ENCODE data around the gene DFFA.
A peak's percentile ranks its signal among the peaks of the same experiment; 100 is the strongest.
"Not testable (repeated sequence)": the region's sequence is repeated elsewhere in the genome, so short reads cannot be mapped to it uniquely, and the experiment has no call there.

The DFFA gene

GRCh38 chr1:10504249-10504648 lies 31.9 kb upstream of the DFFA start:
- DNase-seq (ENCODE audit: low spot score) = no peak

- no peak for DNase-seq (ENCODE audit: low spot score)
Observed at GRCh38 chr1:10502206-10502605, 29.9 kb upstream of the DFFA start.

GRCh38 chr1:10498231-10498630 lies 25.9 kb upstream of the DFFA start:
- DNase-seq (ENCODE audit: low spot score) = no peak

GRCh38 chr1:10497109-10497508 lies 24.8 kb upstream of the DFFA start:
- DNase-seq (ENCODE audit: low spot score) = no peak

- no peak for DNase-seq (ENCODE audit: low spot score)
Observed at GRCh38 chr1:10495952-10496351, 23.6 kb upstream of the DFFA start.

- DNase-seq (ENCODE audit: low spot score) = no peak
Observed at GRCh38 chr1:10495475-10495817, 23.1 kb upstream of the DFFA start.

- DNase-seq (ENCODE audit: low spot score) = peak; percentile 82
Observed at GRCh38 chr1:10494754-10495474, 22.6 kb upstream of the DFFA start.

- no peak for DNase-seq (ENCODE audit: low spot score)
Observed at GRCh38 chr1:10494418-10494753, 22.1 kb upstream of the DFFA start.

GRCh38 chr1:10490286-10490970 lies 18.1 kb upstream of the DFFA start:
- DNase-seq (ENCODE audit: low spot score) = no peak

- DNase-seq (ENCODE audit: low spot score) = no peak
Observed at GRCh38 chr1:10489291-10490055, 17.1 kb upstream of the DFFA start.

GRCh38 chr1:10484521-10484920 lies 12.2 kb upstream of the DFFA start:
- no peak for DNase-seq (ENCODE audit: low spot score)

- no peak for DNase-seq (ENCODE audit: low spot score)
Observed at GRCh38 chr1:10480614-10481013, 8.3 kb upstream of the DFFA start.

GRCh38 chr1:10479296-10479695 lies 7.0 kb upstream of the DFFA start:
- DNase-seq (ENCODE audit: low spot score) = no peak

GRCh38 chr1:10475510-10475909 lies 3.2 kb upstream of the DFFA start:
- DNase-seq (ENCODE audit: low spot score) = no peak

GRCh38 chr1:10474613-10475507 lies 2.5 kb upstream of the DFFA start, which contains the start of gene PEX14:
PEX14 (plus strand) TSS chr1:10474950; CDS start chr1:10474967, 17 bp downstream.
- peak; percentile 91 for DNase-seq (ENCODE audit: low spot score)

GRCh38 chr1:10474309-10474612 lies 1.9 kb upstream of the DFFA start:
- DNase-seq (ENCODE audit: low spot score) = not testable (repeated sequence)

- no peak for DNase-seq (ENCODE audit: low spot score)
Observed at GRCh38 chr1:10473145-10473765, 926 bp upstream of the DFFA start.

GRCh38 chr1:10471411-10472219 lies 714 bp downstream of the DFFA start:
- DNase-seq (ENCODE audit: low spot score) = no peak

GRCh38 chr1:10470043-10470442 lies 2.3 kb downstream of the DFFA start:
- DNase-seq (ENCODE audit: low spot score) = no peak

- no peak for DNase-seq (ENCODE audit: low spot score)
Observed at GRCh38 chr1:10467078-10467477, 5.3 kb downstream of the DFFA start.

- DNase-seq (ENCODE audit: low spot score) = no peak
Observed at GRCh38 chr1:10459184-10459583, 13.1 kb downstream of the DFFA start.

Measured in germinal center (tissue), 1 donor.